DND-41 (cell line): ENCODE measurements around the gene NUCKS1.

ENCODE experiments used
- ATAC-seq: fragments of 200-7000 bp; cut with Tn5 transposase; 3 replicates; pipeline ENCODE4 v1.9.1; 2021; ENCODE audit warnings: low read depth; ENCODE audit not compliant: insufficient read depth
- DNase-seq: peaks from one replicate; pipeline ENCODE4 v3.0.0-alpha.2; 2020
- H2AFZ ChIP-seq: 2 replicates; pipeline ENCODE4 v1.6.0; 2012; ENCODE audit warnings: low read depth, low read length
- H3K27ac ChIP-seq: 2 replicates; pipeline ENCODE4 v1.5.1; 2012; ENCODE audit warnings: low read length, inconsistent platforms
- H3K27me3 ChIP-seq: fragments of 200-600 bp; sonication (generic); 2 replicates; pipeline ENCODE4 v1.6.0; 2012; ENCODE audit warnings: low read length, mild to moderate bottlenecking, inconsistent platforms; ENCODE audit not compliant: insufficient read depth, poor library complexity
- H3K36me3 ChIP-seq: 2 replicates; pipeline ENCODE4 v1.5.1; 2012; ENCODE audit warnings: low read length, inconsistent platforms; ENCODE audit not compliant: insufficient read depth
- H3K4me1 ChIP-seq: 2 replicates; pipeline ENCODE4 v1.5.1; 2012; ENCODE audit warnings: mild to moderate bottlenecking, low read length; ENCODE audit not compliant: insufficient read depth
- H3K4me2 ChIP-seq: 2 replicates; pipeline ENCODE4 v1.6.0; 2012; ENCODE audit warnings: mild to moderate bottlenecking, moderate library complexity, low read length, inconsistent platforms; ENCODE audit not compliant: insufficient read depth
- H3K4me3 ChIP-seq, 2 experiments: fragments of 200-600 bp in 1 of 2; shearing (Covaris generic) in 1 of 2; 2 replicates each; pipeline ENCODE4 v1.5.1; 2012 to 2016; ENCODE audit warnings: inconsistent platforms in 2 of 2, low read length in 2 of 2, mild to moderate bottlenecking in 2 of 2, low read depth in 1 of 2, moderate library complexity in 1 of 2
- H3K79me2 ChIP-seq: 2 replicates; pipeline ENCODE4 v1.6.0; 2012; ENCODE audit warnings: low read length, inconsistent platforms; ENCODE audit not compliant: insufficient read depth
- H3K9ac ChIP-seq: 2 replicates; pipeline ENCODE4 v1.6.0; 2012; ENCODE audit warnings: low read depth, mild to moderate bottlenecking, inconsistent platforms, low read length, moderate library complexity
- H3K9me3 ChIP-seq: 2 replicates; pipeline ENCODE4 v1.5.1; 2012; ENCODE audit warnings: low read length, moderate library complexity, mild to moderate bottlenecking, inconsistent platforms; ENCODE audit not compliant: insufficient read depth, severe bottlenecking
- H4K20me1 ChIP-seq: 2 replicates; pipeline ENCODE4 v1.6.0; 2012; ENCODE audit warnings: low read length; ENCODE audit not compliant: insufficient read depth
- CTCF ChIP-seq: IDR thresholded peaks from 2 replicates; pipeline ENCODE4 v1.5.1; 2012; ENCODE audit warnings: borderline replicate concordance, low read length, moderate library complexity, mild to moderate bottlenecking; ENCODE audit not compliant: poor library complexity, severe bottlenecking; ENCODE audit errors: extremely low read depth
- EZH2 ChIP-seq: IDR thresholded peaks from 3 replicates; pipeline ENCODE4 v1.6.1; 2012; ENCODE audit warnings: borderline replicate concordance, low read depth, mild to moderate bottlenecking, moderate library complexity, low read length, inconsistent platforms; ENCODE audit not compliant: severe bottlenecking

NUCKS1 gene

GRCh38 chr1:205703072-205703471 is 46.9 kb downstream of the NUCKS1 start:
- no peak for DNase-seq
- no peak overlapping the region for H3K27ac ChIP-seq

GRCh38 chr1:205701891-205702290 is 48.1 kb downstream of the NUCKS1 start:
- H3K27ac ChIP-seq: no peak overlapping the region
- H3K79me2 ChIP-seq: no peaks in the 10 kb centered on the region
- H3K9ac ChIP-seq: no peak overlapping the region
- H3K27me3 ChIP-seq: no peaks in the 10 kb centered on the region
- no peaks in the 10 kb centered on the region; the same call in 1 of the 2 replicates for H4K20me1 ChIP-seq
- no peak for TF ChIP-seq EZH2
- TF ChIP-seq CTCF: no peak
- H3K4me1 ChIP-seq: no peaks in the 10 kb centered on the region
- ATAC-seq (no peak), DNase-seq (no peak)
- H3K4me3 ChIP-seq: no peak overlapping the region
- no peaks in the 10 kb centered on the region for H3K9me3 ChIP-seq
- no peak overlapping the region for H2AFZ ChIP-seq
- no peak overlapping the region for H3K4me2 ChIP-seq
- peaks cover 13% of the 10 kb centered on the region for H3K36me3 ChIP-seq

More at GRCh38 chr1:205703072-205703471, 46.9 kb downstream of the NUCKS1 start:
- Histone ChIP-seq H3K36me3 (peaks cover 17% of the 10 kb centered on the region), H2AFZ (no peak overlapping the region), H3K4me2 (no peak overlapping the region), H4K20me1 (no peaks in the 10 kb centered on the region; the same call in 1 of the 2 replicates), H3K27me3 (no peaks in the 10 kb centered on the region), H3K4me3 (no peak overlapping the region), H3K4me1 (no peaks in the 10 kb centered on the region), H3K79me2 (no peaks in the 10 kb centered on the region), H3K9ac (no peak overlapping the region), H3K9me3 (no peaks in the 10 kb centered on the region)
- no peak for TF ChIP-seq CTCF
- TF ChIP-seq EZH2: no peak
- no peak for ATAC-seq

GRCh38 chr1:205701420-205701819 is 48.6 kb downstream of the NUCKS1 start:
- no peak for DNase-seq
- Histone ChIP-seq H2AFZ (no peak overlapping the region), H3K9ac (no peak overlapping the region), H3K36me3 (peaks cover 9% of the 10 kb centered on the region), H4K20me1 (no peaks in the 10 kb centered on the region; the same call in 1 of the 2 replicates), H3K27me3 (no peaks in the 10 kb centered on the region), H3K4me1 (no peaks in the 10 kb centered on the region), H3K27ac (no peak overlapping the region), H3K4me3 (no peak overlapping the region), H3K9me3 (no peaks in the 10 kb centered on the region), H3K4me2 (no peak overlapping the region), H3K79me2 (no peaks in the 10 kb centered on the region)
- TF ChIP-seq CTCF (no peak), EZH2 (no peak)
- no peak for ATAC-seq

- H3K36me3 ChIP-seq: peaks cover 7% of the 10 kb centered on the region
- H3K4me1 ChIP-seq: no peaks in the 10 kb centered on the region
- H3K4me2 ChIP-seq: no peak overlapping the region
- no peak overlapping the region for H3K9ac ChIP-seq
- no peaks in the 10 kb centered on the region for H3K79me2 ChIP-seq
- TF ChIP-seq CTCF (no peak), EZH2 (no peak)
- no peaks in the 10 kb centered on the region; the same call in 1 of the 2 replicates for H4K20me1 ChIP-seq
- no peak overlapping the region for H3K27ac ChIP-seq
- H3K4me3 ChIP-seq: no peak overlapping the region
- DNase-seq: no peak
- ATAC-seq: peak; percentile 53; the same call in 2 of the 3 replicates
- H3K27me3 ChIP-seq: no peaks in the 10 kb centered on the region
- no peak overlapping the region for H2AFZ ChIP-seq
- H3K9me3 ChIP-seq: no peaks in the 10 kb centered on the region
Observed at GRCh38 chr1:205700865-205701401, 49.0 kb downstream of the NUCKS1 start.
